Cerebellar nuclear complex (tissue), 1 donor: ENCODE results near the gene PFN3.
"Not testable (repeated sequence)": the region's sequence is repeated elsewhere in the genome, so short reads cannot be mapped to it uniquely, and the experiment has no call there.

Experiments used
- DNase-seq, 2 experiments: peaks; one replicate each; lab custom pipeline; 2025; lab: John Stamatoyannopoulos, UW

PFN3 gene

DNA sequence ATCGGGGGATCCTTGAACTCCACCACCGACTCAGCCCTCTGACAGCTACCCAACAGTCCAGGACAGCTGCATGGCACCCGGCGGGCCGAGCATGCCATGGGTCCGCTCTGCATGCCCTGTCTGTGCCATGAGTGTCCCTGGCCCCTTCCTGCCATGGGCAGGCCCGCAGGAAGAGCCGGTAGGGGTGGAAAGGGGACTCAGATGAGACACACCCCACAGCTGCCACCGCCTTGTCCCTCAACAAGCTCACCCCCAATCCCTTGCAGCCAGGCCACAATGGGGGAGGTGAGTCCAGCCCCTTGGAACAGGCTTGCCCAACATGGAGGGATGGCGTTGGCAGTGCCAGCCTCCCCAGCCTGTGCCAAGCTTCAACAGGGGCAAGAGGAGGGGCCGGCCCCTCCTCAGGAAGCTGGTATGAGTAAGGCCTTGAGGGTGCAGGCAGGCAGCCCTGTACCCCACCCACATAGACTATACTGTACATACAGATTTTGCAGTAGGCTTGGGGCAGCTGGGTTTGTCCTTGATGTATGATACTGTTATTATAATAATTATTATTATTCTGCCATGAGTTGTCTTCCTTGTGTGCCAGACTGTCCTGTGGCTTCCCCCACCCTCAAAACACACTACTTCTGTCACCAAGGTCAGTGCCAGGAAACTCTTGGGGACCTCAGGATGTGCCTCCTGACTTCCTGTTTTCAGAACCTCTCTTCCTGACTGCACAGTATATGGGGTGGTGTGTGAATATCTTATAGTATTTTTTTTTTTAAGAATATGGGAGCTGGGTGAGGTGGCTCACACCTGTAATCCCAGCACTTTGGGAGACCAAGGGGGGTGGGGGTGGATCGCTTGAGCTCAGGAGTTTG, 28.2 kb downstream of the PFN3 start:
- DNase-seq, result no peak

DNA sequence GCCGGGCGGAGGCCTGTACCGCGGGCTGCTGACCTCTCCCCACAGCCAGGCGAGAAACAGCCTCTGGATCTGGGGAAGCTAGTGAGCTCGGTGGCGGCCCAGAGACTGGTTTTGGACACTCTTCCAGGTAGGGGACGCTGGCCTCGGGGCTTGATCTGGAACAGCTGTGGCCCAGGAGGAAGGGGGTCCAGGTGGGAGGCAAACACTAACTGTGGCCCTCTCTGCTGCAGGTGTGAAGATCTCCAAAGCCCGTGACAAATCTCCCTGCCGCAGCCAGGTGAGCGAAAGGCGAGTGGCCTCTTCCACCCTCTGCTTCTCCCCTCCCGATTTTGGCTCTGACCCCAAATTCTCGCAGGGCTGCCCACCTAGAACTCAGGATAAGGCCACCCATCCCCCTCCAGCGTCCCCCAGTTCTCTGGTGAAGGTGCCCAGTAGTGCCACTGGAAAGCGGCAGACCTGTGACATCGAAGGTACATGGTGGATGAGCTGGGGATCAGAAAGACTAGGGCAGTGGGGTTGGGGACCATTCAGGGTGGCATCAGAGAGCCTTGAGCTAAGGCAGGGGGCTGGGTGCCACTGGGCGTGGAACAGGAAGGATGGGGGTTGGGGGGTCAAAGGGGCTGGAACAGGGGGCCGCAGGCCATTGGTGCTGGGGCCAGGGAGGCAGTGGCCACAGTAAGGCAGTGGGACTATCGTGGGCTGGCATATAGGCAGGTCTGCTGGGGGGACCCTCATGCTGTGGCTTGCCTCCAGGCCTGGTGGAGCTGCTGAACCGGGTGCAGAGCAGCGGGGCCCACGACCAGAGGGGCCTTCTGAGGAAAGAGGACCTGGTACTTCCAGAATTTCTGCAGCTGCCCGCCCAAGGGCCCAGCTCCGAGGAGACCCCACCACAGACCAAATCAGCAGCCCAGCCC, 29.1 kb downstream of the PFN3 start:
- no peak for DNase-seq

DNA sequence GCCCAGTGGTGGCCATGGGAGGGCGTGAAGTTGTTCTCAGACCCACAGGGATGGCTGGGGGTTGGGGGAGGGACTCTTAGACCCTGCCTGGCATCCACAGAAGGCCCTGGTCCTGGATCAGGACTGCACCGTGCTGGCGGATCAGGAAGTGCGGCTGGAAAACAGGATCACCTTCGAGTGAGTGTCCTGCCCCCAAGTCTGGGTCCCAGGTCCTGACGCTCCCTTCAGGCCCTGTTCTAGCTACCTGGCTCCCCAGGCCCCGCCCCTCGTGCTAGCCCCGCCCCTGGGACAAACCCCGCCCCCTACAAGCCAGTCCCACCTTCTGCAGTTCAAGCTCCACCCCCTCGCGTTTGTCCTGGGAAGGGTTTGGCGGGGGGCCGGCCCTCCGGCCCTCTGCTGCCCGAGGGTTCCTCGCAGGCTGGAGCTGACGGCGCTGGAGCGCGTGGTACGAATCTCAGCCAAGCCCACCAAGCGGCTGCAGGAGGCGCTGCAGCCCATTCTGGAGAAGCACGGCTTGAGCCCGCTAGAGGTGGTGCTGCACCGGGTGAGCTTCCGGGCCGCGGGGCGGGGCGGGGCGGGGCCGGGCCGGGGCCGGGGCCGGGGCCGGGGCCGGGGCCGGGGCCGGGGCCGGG, 29.9 kb downstream of the PFN3 start:
- no peak for DNase-seq

DNA sequence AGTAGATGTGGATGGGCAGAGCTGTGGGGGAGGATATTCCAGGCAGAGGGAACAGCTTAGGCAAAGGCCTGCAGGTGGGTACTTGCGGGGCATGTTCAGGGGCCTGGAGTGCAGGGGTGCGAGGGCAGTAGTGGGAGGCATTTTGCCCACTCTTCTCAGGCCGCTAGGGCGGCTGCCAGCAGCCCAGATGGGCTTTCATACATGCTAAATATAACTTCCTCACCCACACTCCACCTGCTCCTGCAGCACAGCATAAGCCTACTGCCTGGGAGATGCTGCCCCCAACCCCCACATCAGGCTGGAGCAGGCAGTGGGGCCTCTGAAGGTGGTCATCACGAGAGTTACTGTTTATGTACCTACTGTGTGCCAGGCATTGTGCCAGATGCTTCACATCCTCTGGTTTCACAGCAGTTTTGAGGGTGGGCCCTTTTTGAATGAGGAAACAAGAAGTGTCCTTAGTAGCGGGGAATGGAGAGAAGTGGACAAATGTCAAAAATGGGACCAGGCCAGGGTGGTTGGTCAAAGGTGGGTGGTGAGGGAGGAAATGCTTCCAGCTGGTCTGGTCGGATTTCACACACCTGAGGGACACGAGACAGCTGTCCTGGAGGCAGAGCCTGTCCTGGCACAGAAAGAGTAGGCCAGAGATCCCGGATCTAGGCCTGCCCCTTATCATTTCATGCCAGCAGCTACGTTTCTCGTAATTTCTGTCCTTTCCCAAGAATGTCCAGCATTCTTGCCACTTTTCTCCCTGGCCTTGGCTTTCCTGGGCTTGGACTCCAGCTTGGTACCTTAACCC, 30.6 kb downstream of the PFN3 start:
- no peak for DNase-seq

DNA sequence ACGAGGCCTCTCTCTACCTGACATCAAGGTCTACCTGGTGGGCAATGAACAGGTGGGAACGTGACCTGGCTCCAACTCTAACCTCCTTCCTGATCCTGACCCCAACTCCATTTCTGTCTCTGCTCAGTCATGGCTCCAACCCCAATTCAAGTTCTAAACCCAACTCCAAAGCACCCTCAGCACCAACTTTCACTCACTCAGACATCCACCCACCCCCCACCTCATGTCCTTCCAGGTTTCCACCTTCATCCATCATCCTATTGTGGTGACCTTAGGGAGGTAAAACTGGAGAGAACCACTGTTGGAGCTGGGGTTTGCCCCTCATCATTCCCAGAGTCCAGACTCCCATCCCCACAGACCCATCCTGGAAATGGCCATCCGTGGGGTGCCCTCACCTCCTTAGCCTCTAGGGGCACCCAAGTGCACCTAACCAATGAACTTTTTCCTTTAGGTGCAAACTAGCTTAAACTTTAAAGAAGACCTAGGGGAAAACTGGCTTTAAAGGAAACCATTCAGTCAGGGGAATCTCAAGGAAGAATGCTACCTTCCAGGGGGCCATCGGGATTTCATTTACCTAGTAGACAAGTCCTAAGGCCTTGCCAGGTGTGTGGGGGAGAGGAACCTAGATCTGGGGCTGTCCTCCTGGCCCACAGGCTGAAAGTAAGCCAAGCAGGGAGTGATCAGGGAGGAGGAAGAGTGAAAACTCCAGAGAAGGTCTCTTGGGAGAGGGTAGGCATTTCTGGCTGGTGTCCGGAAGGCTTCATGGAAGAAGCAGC, 31.4 kb downstream of the PFN3 start:
- DNase-seq, result no peak

DNA sequence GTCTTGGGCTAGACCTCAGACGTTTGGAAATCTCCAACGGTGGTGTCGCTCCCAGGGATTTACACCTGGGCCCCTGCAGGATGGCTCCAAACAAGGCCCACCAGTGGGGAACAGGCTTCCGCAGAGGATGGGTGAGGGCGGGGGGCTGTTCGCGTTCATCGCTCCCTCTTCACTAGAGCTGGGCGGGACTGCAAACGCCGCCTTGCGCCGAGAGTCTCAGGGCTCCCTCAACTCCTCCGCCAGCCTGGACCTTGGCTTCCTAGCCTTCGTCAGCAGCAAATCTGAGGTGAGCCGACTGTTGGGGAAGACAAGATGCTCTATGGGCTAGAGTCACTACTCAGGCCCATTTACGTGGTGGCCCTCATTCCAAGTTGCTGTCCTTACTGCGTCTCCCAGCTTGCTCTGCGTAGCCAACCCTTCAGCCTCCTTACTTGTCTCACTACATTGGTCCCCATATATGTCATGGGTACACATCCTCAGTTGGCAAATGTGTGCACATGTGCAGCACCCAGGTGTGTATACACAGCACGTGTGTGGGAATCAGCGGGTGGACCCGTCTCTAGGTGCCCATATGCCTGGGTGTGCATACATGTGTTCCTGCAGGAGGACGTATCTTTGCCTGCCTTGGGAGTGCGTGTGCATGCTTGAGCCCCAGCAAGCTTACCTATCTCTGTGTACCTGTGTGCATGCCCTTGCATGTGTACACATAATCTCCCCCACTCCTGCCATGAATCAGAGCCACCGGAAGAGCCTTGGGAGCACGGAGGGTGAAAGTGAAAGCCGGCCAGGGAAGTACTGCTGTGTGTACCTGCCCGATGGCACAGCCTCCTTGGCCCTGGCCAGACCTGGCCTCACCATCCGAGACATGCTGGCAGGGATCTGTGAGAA, 32.2 kb downstream of the PFN3 start:
- no peak for DNase-seq

DNA sequence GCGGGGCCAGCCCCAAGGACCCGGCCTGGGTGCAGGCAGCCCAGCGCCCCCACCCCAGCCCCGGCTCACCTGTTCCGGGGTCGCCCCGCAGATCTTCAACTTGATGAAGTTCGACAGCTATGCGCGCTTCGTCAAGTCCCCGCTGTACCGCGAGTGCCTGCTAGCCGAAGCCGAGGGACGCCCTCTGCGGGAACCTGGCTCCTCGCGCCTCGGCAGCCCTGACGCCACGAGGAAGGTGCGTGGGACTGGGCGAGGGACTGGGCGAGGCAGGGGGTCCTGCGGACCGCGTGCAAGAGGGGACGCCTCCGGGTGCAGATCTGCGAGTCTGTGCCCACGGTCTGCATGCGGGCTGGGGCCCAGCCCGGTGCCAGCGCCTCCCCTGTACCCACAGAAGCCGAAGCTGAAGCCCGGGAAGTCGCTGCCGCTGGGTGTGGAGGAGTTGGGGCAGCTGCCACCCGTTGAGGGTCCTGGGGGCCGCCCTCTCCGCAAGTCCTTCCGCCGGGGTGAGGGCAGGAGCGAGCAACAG, 33.1 kb downstream of the PFN3 start:
- DNase-seq, result no peak

DNA sequence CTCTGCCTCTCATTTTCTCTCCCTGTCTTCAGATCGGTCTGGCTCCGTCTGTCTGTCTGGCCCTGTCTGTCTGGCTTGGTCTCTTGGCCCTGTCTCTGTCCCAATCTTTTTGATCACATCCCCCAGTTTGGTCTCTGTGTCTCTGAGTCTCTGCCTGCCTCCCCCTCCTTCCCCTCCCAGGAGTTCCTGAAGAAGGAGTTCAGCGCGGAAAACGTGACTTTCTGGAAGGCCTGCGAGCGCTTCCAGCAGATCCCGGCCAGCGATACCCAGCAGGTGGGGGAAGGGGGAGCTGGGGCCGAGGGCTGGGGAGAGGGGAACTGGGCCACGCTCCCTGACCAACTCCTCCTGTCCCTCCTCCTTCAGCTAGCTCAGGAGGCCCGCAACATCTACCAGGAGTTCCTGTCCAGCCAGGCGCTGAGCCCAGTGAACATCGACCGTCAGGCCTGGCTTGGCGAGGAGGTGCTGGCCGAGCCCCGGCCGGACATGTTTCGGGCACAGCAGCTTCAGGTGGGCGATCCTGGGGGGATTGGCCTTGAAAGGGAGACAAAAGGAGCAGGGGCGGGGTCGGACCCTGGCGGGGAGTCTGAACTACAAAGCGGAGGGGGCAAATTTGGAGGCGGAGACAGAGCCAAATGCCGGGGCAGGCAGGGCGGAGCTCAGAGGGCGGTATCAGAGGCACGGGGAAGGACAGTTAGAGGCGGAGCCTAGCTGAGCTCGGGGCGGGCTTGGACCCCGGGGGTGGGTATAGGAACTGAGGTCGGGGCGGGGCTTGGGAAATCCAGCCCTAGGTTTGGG, 33.7 kb downstream of the PFN3 start:
- no peak for DNase-seq

DNA sequence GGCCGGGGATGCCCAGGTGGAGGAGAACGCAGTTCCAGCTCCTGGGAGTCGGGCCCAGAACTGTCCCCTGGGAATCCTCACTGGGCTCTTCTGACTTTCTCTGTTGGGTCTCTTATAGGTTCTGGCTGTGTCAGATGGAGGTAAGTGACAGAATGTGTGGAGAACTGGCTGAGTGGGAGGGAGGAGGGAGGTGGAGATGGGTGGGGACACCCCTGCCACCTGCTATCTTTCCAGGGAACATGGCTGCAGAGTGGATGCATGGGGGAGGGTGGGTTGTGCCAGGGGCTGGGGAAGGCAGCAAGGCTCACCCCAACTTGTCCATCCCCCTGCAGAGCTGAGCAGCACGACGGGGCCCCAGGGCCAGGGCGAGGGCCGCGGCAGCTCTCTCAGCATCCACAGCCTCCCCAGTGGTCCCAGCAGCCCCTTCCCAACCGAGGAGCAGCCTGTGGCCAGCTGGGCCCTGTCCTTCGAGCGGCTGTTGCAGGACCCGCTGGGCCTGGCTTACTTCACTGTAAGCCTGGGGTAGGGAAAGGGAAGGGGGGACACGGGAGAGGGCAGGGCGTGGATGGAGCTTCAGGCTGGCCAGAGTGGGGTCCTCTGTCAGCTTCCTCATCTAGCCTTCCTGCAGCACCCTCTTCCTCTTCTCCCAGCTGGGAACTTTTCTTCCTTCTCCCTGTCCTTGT, 34.5 kb downstream of the PFN3 start:
- DNase-seq, result no peak

DNA sequence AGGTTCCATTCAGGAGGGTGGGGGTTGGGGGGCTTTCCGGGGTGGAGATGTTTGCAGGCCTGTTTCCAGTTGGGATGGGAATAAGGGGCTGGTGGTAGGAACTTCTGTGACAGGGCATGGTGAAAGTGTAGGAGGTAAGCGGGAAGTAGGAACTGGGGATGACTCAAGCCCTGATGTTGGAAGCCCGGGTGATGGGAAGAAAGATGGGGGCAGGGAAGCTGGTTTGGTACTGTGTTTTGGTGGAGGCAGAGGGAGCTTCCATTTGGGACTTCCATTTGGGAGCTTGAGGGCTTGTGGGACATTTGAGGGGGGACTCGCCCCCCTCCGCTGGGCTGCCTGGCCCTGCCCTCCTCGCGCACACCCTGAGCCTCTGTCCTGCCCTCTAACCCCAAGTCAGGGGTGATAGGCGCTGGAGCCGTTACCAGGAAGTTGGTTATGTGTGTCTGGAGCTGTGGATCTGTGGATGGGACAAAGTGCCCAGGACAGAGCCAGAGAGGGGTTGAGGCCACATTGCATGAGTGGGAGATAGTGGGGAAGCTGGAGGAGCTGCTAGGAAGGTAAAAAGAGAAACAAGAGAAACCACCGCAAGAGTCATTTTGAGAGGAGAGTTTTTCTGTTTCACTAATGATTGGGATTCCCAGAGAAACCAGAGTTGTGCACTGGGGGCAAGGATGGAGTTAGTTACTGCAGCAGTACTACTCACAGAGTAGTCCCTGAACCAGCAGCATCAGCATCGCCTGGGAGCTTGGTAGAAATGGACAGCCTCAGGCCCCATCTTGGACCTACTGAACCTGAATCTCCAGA, 36.1 kb downstream of the PFN3 start:
- no peak for DNase-seq

DNA sequence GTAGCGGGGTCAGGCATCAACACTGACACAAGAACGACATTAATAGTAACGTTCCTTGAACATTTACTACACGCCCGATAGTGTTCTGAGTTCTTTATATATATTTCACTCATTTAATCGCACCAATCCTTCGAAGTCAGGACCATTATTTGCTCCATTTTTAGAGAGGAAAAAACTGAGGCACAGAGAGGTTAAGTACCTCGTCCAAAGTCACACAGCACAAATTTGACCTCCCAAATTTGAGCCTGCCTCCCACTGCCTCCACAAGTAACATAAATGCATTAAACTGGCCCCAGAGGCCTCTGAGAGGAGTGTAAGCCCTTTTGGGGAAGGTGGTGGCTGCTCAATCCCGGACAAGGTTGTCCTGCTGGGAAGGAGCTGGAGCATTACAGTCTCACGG, 36.9 kb downstream of the PFN3 start:
- no peak for DNase-seq

DNA sequence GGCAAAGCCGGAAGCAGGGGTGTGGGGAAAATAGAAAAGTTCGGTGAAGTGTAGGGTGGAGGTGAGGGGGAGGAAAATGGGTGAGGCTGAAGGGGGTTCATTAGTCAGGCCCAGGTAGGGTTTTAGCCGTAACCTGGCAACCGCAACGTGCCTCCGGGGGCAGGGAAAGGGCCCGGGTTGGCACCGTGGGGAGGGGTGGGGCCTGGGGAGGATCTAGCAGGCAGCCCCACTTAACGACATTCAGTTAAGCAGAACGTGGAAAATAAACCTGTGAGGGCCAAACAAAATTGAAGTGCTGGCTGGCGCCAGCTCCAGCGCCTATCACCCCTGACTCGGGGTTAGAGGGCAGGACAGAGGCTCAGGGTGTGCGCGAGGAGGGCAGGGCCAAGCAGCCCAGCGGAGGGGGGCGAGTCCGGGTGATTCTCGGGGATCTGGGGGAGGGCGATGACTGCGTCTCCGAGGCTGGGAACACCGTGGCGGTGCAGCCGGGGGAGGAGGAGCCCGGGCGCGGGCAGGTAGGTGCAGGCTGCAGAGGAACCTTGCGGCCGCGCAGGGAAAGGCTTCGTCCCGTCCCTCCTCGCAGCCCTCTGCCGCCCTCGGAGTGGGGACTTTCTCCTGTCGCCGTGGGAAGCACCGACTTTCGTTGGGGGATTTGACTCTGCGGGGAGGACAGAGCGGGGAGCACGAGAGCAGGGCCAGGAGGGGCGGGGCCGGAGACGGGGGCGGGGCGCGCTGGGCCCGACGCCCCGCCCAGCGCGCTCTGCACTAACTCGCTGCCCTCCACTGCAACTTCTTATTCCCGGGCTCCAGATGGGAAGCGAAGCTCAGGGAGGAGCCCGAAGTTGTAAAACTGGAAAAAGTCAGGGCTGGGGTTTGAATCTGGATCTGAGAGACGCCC, 37.6 kb downstream of the PFN3 start:
- no peak for DNase-seq

DNA sequence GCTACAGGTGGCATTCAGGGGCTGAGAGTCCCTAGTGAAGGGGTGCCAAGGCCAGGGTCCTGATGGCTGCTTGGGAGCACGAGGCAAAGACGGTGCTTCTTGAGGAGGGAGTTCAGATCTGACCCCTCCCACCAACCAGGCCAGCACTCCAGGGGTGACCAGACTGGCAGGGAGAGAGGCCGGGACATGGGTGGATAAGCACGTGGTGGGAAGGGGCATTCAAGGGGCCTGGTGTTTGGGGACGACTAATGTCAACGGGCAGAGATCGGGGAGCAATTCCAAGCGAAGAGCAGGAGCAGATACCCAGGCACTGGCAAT, 38.2 kb downstream of the PFN3 start:
- no peak for DNase-seq

DNA sequence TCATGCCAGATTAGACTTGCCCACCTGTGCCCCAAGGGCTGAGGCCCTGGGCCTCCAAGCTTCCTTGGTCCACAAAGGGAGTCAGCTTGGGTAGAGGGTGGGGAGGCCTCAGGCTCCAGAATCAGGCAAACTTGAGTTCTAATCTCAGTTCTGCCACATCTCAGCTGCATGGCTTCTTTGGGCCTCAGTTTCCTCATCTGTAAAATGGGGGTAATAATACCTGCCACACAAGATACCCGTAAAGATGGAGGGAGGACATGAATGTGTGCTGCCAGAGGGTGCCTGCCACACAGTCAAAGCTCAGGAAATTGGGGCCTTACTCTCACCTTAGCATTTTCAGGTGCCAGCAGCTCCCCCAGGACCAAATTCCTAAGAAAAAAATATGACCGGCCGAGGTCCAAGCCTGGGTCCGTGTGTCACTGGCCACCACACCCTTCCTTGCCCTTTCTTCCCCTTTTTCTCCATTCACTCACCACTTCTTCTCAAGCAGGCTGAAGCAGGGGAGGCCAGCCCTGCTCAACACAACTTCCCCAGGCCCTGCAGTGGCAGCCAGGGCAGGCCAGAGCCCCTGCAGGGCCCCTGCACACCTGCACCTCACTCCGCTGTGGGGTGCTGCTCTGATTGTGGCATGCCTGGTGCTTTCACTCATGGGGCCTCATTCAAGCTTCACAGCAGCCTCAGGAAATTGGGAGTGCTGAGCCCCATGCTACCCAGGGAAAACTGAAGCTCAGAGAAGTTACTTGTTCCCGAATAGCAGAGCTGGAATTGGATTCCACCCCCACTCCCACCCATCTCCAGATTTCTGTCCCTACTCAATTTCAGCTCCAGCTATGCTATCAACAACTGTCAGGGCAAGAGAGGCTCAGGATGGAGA, 38.8 kb downstream of the PFN3 start:
- no peak for DNase-seq

DNA sequence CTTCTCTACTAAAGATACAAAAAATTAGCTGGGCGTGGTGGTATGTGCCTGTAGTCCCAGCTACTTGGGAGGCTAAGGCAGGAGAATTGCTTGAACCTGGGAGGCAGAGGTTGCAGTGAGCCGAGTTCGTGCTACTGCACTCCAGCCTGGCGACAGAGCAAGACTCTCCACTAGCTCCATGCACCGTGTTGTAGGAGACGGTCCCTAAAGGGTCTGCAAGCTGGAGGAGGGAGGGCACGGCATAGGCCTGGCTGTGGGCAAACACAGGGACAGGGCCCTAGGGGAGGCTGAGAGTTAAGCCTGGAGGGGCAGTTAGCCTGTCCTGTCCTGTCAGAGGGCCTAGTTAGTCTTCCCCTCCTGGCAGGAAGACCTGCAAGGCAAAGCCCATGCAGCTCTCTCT, 39.7 kb downstream of the PFN3 start:
- not testable (repeated sequence) for DNase-seq

DNA sequence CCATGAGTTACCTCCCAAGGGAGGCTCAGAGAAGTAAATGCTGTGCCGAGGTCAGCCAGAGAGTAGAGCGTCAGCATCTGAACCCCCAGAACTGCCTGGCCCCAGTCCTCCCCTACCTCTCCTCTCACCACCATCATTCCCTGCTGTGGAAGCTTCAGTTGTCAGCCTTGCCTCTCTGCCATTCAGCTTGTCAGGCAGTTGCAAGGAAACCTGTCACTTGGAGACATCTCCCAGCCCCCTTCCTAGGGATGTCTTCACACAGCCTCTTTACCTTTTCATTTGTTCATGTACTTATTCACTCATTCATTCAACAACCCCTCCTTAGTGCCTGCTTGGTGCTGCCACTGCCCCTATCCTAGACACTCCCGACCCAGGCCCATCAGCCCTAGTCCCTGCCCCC, 40.6 kb downstream of the PFN3 start:
- DNase-seq, result no peak
